GM18868 (cell line): ENCODE results near the gene TSHZ2.
A peak's percentile ranks its signal among the peaks of the same experiment; 100 is the strongest.

ENCODE experiments used
- ATAC-seq: cut with Tn5 transposase; IDR thresholded peaks from one replicate; pipeline ENCODE4 v1.9.1; 2021; ENCODE audit warnings: mild to moderate bottlenecking, moderate library complexity; ENCODE audit not compliant: unreplicated experiment

TSHZ2 gene

GRCh38 chr20:52996130-52996529 is 24.0 kb downstream of the TSHZ2 start:
- no peak for ATAC-seq

- ATAC-seq: no peak
These were observed 24.5 kb downstream of the TSHZ2 start for GRCh38 chr20:52996658-52997057.

- ATAC-seq: no peak
These were observed 26.1 kb downstream of the TSHZ2 start for GRCh38 chr20:52998268-52998667.

- ATAC-seq: no peak
These were observed 26.9 kb downstream of the TSHZ2 start for GRCh38 chr20:52999040-52999439.

- ATAC-seq: peak; percentile 71
These were observed 29.5 kb downstream of the TSHZ2 start for GRCh38 chr20:53001498-53002301.

GRCh38 chr20:53002786-53003185 is 30.6 kb downstream of the TSHZ2 start:
- no peak for ATAC-seq

GRCh38 chr20:53003420-53004154 is 31.4 kb downstream of the TSHZ2 start:
- ATAC-seq: no peak

- ATAC-seq: no peak
These were observed 32.2 kb downstream of the TSHZ2 start for GRCh38 chr20:53004267-53004813.

GRCh38 chr20:53009979-53010735 is 38.0 kb downstream of the TSHZ2 start:
- no peak for ATAC-seq

GRCh38 chr20:53011640-53012039 is 39.5 kb downstream of the TSHZ2 start:
- no peak for ATAC-seq

GRCh38 chr20:53013183-53013582 is 41.0 kb downstream of the TSHZ2 start:
- no peak for ATAC-seq

GRCh38 chr20:53013847-53014246 is 41.7 kb downstream of the TSHZ2 start:
- ATAC-seq: no peak

GRCh38 chr20:53016071-53016470 is 43.9 kb downstream of the TSHZ2 start:
- ATAC-seq: no peak

- ATAC-seq: no peak
These were observed 44.4 kb downstream of the TSHZ2 start for GRCh38 chr20:53016534-53017042.

GRCh38 chr20:53017206-53017605 is 45.0 kb downstream of the TSHZ2 start:
- ATAC-seq: no peak

GRCh38 chr20:53019464-53019863 is 47.3 kb downstream of the TSHZ2 start:
- ATAC-seq: no peak

GRCh38 chr20:53020376-53020775 is 48.2 kb downstream of the TSHZ2 start:
- ATAC-seq: no peak

- no peak for ATAC-seq
These were observed 48.7 kb downstream of the TSHZ2 start for GRCh38 chr20:53020834-53021233.

GRCh38 chr20:53021934-53022333 is 49.8 kb downstream of the TSHZ2 start:
- no peak for ATAC-seq

- no peak for ATAC-seq
These were observed 51.8 kb downstream of the TSHZ2 start for GRCh38 chr20:53023732-53024520.
